ENCODE results near the gene UBL3. TPM values are rescaled to one million over a fixed set of nuclear protein-coding genes. Genes with fewer than 3 reads are reported as not detected.
A peak's percentile ranks its signal among the peaks of the same experiment; 100 is the strongest.

UBL3 gene
- total and polyA plus RNA-seq, 10 of the 15 experiments (the other 5 are each of a cell fraction or from before 2014, with no cell fraction given), result 5.5 to 13.7 (median 10.6) TPM

- no peak for TF ChIP-seq ZNF592 (IDR thresholded peaks at IDR 0.05)
- TF ChIP-seq ETV6 (conservative IDR thresholded peaks at IDR 0.05 in 1 of 2, IDR thresholded peaks at IDR 0.05 in 1 of 2; ENCODE audit: borderline replicate concordance in 1 of 2, low read depth in 1 of 2), result peak in 1 of 2 experiments; percentile 38; a peak in 1 of 4 replicates
- TF ChIP-seq POLR2AphosphoS2 (IDR thresholded peaks at IDR 0.05; ENCODE audit: low read depth, low read length), result no peak
- no peak for TF ChIP-seq CHD2 (IDR thresholded peaks at IDR 0.05; ENCODE audit: borderline replicate concordance, low read depth, low read length)
- no peak for TF ChIP-seq RELB (IDR thresholded peaks at IDR 0.05; ENCODE audit: low read depth)
- TF ChIP-seq CBX5 (IDR thresholded peaks at IDR 0.05; ENCODE audit: low read depth), result no peak
- no peak for TF ChIP-seq ZNF207 (IDR thresholded peaks at IDR 0.05; ENCODE audit: borderline replicate concordance)
- no peak for TF ChIP-seq NRF1 (conservative IDR thresholded peaks at IDR 0.05; ENCODE audit: low read depth, low read length)
- no peak for TF ChIP-seq REST (IDR thresholded peaks at IDR 0.05; ENCODE audit: low read depth, low read length)
- TF ChIP-seq CHD1 (IDR thresholded peaks at IDR 0.05; ENCODE audit: low read depth, low read length), result no peak
- no peak for TF ChIP-seq SUPT20H (IDR thresholded peaks at IDR 0.05; ENCODE audit: borderline replicate concordance, control insufficient read depth, low read depth, low read length)
- TF ChIP-seq PBX3 (IDR thresholded peaks at IDR 0.05; ENCODE audit: insufficient replicate concordance, low read depth, low read length), result no peak
- TF ChIP-seq BACH1 (IDR thresholded peaks at IDR 0.05; ENCODE audit: borderline replicate concordance), result no peak
- no peak for TF ChIP-seq ATF3 (IDR thresholded peaks at IDR 0.05; ENCODE audit: borderline replicate concordance, extremely low read depth, low read depth, low read length)
Observed at GRCh38 chr13:29733147-29733611, 117.2 kb downstream of the UBL3 start (continued).
